K562 (cell line): Measurements from ENCODE around the gene ERLEC1. TPM values are rescaled to one million over a fixed set of nuclear protein-coding genes. Genes with fewer than 3 reads are reported as not detected.

Experiments
- CREBBP ChIP-seq: IDR thresholded peaks from one replicate; pipeline ENCODE4 v1.6.1; 2012; ENCODE audit warnings: low read depth, mild to moderate bottlenecking, control low read depth, inconsistent platforms, low read length
- ELK1 ChIP-seq: sonication (generic); formaldehyde crosslinking; IDR thresholded peaks from 2 replicates; pipeline ENCODE4 v1.8.1; 2022; ENCODE audit warnings: missing genetic modification reagents
- FOXJ3 ChIP-seq: sonication (generic); formaldehyde crosslinking; IDR thresholded peaks from 2 replicates; pipeline ENCODE4 v1.4.0; 2020; ENCODE audit warnings: mild to moderate bottlenecking, missing genetic modification reagents
- HDGF ChIP-seq: fragments of 450-650 bp; IDR thresholded peaks from 2 replicates; pipeline ENCODE4 v1.6.1; 2016
- NFE2 ChIP-seq: IDR thresholded peaks from 2 replicates; pipeline ENCODE4 v1.6.1; 2014; ENCODE audit warnings: antibody characterized with exemption, low read depth
- NR2C2 ChIP-seq, 2 experiments: fragments of 200-800 bp in 1 of 2; sonication (Bioruptor generic) in 1 of 2; sonication (generic) in 1 of 2; formaldehyde crosslinking in 1 of 2; IDR thresholded peaks; 2 replicates each; pipeline versions ENCODE4 v1.6.1 to v1.8.0; 2016 to 2022; ENCODE audit warnings: mild to moderate bottlenecking in 1 of 2, missing compliant biosample characterization in 1 of 2, missing genetic modification characterization in 1 of 2, missing genetic modification reagents in 1 of 2
- POLR2AphosphoS5 ChIP-seq: IDR thresholded peaks from 2 replicates; pipeline ENCODE4 v1.6.1; 2011; ENCODE audit warnings: mild to moderate bottlenecking, low read depth, low read length, moderate library complexity; ENCODE audit not compliant: control insufficient read depth, insufficient read depth
- RBFOX2 ChIP-seq: fragments of 200-400 bp; formaldehyde crosslinking; IDR thresholded peaks from 2 replicates; pipeline ENCODE4 v1.6.1; 2017; ENCODE audit warnings: low read depth, mild to moderate bottlenecking, low read length, moderate library complexity
- SIN3A ChIP-seq, 2 experiments: fragments of 150-350 bp in 1 of 2; IDR thresholded peaks; 2 replicates each; pipeline ENCODE4 v1.6.1; 2011 to 2016; ENCODE audit warnings: borderline replicate concordance in 2 of 2, low read depth in 2 of 2, low read length in 2 of 2, mild to moderate bottlenecking in 2 of 2, moderate library complexity in 2 of 2; ENCODE audit not compliant: control insufficient read depth in 1 of 2
- SMARCC2 ChIP-seq: fragments of 450-650 bp; IDR thresholded peaks from 2 replicates; pipeline ENCODE4 v1.6.1; 2017; ENCODE audit warnings: antibody characterized with exemption, moderate library complexity, mild to moderate bottlenecking, low read depth
- STAT5B ChIP-seq: fragments of 250-450 bp; sonication (Bioruptor Pico); IDR thresholded peaks from 2 replicates; pipeline ENCODE4 v1.8.0; 2021; ENCODE audit warnings: mild to moderate bottlenecking, inconsistent platforms
- TEAD4 ChIP-seq, 2 experiments: sonication (generic) in 1 of 2; formaldehyde crosslinking in 1 of 2; IDR thresholded peaks; 2 replicates each; pipeline versions ENCODE4 v1.6.1 to v1.8.0; 2012 to 2022; ENCODE audit warnings: borderline replicate concordance in 1 of 2, inconsistent platforms in 1 of 2, low read length in 1 of 2, mild to moderate bottlenecking in 1 of 2, missing genetic modification reagents in 1 of 2
- TFAP4 ChIP-seq: sonication (generic); formaldehyde crosslinking; IDR thresholded peaks from 2 replicates; pipeline ENCODE4 v1.8.0; 2022; ENCODE audit warnings: missing genetic modification reagents, mild to moderate bottlenecking, moderate library complexity, borderline replicate concordance
- ZNF263 ChIP-seq: sonication (generic); formaldehyde crosslinking; IDR thresholded peaks from 2 replicates; pipeline ENCODE4 v1.8.0; 2022; ENCODE audit warnings: mild to moderate bottlenecking, missing genetic modification reagents, borderline replicate concordance
- ZNF609 ChIP-seq: sonication (generic); formaldehyde crosslinking; IDR thresholded peaks from 2 replicates; pipeline ENCODE4 v1.8.1; 2023; ENCODE audit warnings: missing genetic modification reagents, mild to moderate bottlenecking, borderline replicate concordance
- ZNF639 ChIP-seq, 2 experiments: fragments of 200-800 bp in 1 of 2; sonication (Bioruptor generic) in 1 of 2; sonication (generic) in 1 of 2; formaldehyde crosslinking in 1 of 2; IDR thresholded peaks in 1 of 2; conservative IDR thresholded peaks in 1 of 2; 2 replicates each; pipeline versions ENCODE4 v1.5.0 to v1.6.1; 2016 to 2020; ENCODE audit warnings: missing compliant biosample characterization in 1 of 2, missing genetic modification characterization in 1 of 2, missing genetic modification reagents in 1 of 2
- polyA plus RNA-seq, 8 experiments: library from polyadenylated mRNA; depleted of rRNA in 4 of 8; stranded (reverse) in 5 of 8; unstranded in 3 of 8; fragments of >200 nt; fragmentation: Nextera tagmentation in 2 of 8; fragmentation: Illumina TruSeq in 1 of 8; extraction: Ambion mirVana in 2 of 8; extraction: Trizol in 1 of 8; gene quantifications; 2 replicates each; pipeline versions ENCODE4 v1.2.1 to v1.2.3, GENCODE V29; 2011 to 2014; ENCODE audit warnings: inconsistent platforms in 1 of 8, missing spikeins in 1 of 8
- total RNA-seq, 7 experiments: library from RNA; depleted of rRNA in 6 of 7; stranded (reverse); fragments of >200 nt in 6 of 7; fragmentation: Illumina TruSeq in 2 of 7; extraction: Trizol in 2 of 7; gene quantifications; 2 replicates each; pipeline versions ENCODE4 v1.2.1 to v1.2.3, GENCODE V29; 2011 to 2021; ENCODE audit warnings: low replicate concordance in 1 of 7

Gene ERLEC1
- total and polyA plus RNA-seq, 9 of the 15 experiments (the other 6 are each of a cell fraction or from before 2014, with no cell fraction given), result 12.0 to 41.6 (median 30.6) TPM

- TF ChIP-seq ELK1 (no peak), ZNF639 (CRISPR knock-in tag; conservative IDR thresholded peaks at IDR 0.05 in 1 of 2, IDR thresholded peaks at IDR 0.05 in 1 of 2) (peak in 1 of 2 experiments; percentile 60; a peak in 2 of 4 replicates), TEAD4 (IDR thresholded peaks at IDR 0.05; ENCODE audit: low read length) (peak; percentile 52; the same call in 1 of the 2 replicates), TEAD4 (CRISPR knock-in tag; IDR thresholded peaks at IDR 0.05; ENCODE audit: borderline replicate concordance) (no peak), TFAP4 (CRISPR knock-in tag) (peak; percentile 28; the same call in 1 of the 2 replicates), SMARCC2 (no peak), STAT5B (no peak), ZNF263 (no peak; the same call in 1 of the 2 replicates), CREBBP (no peak), NR2C2 (CRISPR knock-in tag; IDR thresholded peaks at IDR 0.05) (0 out of 2 replicates have a peak, but pooled peaks have one; percentile 35), NR2C2 (tag; IDR thresholded peaks at IDR 0.05) (peak; percentile 91), SIN3A (IDR thresholded peaks at IDR 0.05; ENCODE audit: borderline replicate concordance in 2 of 2, control insufficient read depth in 1 of 2, low read depth in 2 of 2, low read length in 2 of 2) (peak in 1 of 2 experiments; percentile 53; a peak in 1 of 4 replicates), HDGF (no peak), RBFOX2 (peak; percentile 91), POLR2AphosphoS5 (peak; percentile 75), FOXJ3 (CRISPR knock-in tag) (no peak), ZNF609 (CRISPR knock-in tag) (no peak), NFE2 (no peak)
These were observed 19.2 kb upstream of the ERLEC1 start, which contains the start of gene CHAC2 (continued) for GRCh38 chr2:53767405-53768241.
